GM13976 (cell line): ENCODE data around the gene CELF6.
A peak's percentile ranks its signal among the peaks of the same experiment; 100 is the strongest.

ENCODE experiments used
- DNase-seq: peaks from one replicate; pipeline ENCODE4 v3.0.0; 2012; ENCODE audit warnings: low spot score
- in situ Hi-C: fragments of 300-500 bp; cut with MboI; formaldehyde crosslinking; loops from one replicate; pipeline ENCODE4 v1.12.0; 2022; ENCODE audit warnings: low sequenced_read_pairs, mixed read lengths, inconsistent platforms; ENCODE audit not compliant: unreplicated experiment
- TF ChIP-seq, protein P1 (sequence below): IDR thresholded peaks from 2 replicates; pipeline ENCODE4 v1.5.1; 2012; ENCODE audit warnings: borderline replicate concordance, mild to moderate bottlenecking; ENCODE audit not compliant: insufficient read depth; ENCODE audit errors: extremely low read depth, missing control alignments, control extremely low read depth

Gene CELF6

DNA sequence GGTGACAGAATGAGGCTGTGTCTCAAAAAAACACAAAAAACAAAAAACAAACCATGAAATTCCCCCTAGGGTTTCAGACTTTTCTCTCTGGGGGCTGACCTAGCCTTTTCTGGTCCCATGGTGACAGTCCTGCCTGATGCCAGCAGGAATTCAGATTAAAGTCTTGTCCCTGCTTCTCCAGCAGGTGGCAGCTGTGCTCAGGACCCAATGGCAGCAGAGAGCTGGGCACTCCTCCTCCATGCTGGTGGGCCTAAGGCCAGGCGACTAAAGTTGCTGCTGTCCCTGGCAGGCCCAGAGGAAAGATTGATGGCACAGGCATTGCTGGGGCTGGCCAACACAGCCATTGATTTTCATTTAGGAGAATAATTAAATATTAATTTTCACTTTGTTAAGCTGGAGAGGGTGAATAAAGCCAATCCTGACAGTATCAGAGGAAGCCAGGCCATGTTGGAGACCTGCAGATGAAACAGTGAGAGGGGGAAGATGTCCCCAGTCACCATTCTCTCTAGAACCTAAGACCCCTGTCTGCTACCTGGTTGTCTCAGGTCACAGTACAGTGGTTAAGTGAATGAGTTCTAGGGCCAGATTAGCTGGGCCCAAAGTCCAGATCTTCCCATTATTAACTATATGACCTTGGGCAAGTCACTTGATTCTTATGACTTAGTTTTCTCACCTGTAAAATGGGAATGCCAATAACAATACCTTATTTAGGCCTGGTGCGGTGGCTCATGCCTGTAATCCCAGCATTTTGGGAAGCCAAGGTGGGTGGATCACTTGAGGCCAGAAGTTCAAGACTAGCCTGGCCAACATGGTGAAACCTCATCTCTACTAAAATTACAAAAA is 7.1 kb downstream of the CELF6 start:
- peak; percentile 82 for DNase-seq
- in situ Hi-C loops = no loop called here
- TF ChIP-seq, protein P1, sequence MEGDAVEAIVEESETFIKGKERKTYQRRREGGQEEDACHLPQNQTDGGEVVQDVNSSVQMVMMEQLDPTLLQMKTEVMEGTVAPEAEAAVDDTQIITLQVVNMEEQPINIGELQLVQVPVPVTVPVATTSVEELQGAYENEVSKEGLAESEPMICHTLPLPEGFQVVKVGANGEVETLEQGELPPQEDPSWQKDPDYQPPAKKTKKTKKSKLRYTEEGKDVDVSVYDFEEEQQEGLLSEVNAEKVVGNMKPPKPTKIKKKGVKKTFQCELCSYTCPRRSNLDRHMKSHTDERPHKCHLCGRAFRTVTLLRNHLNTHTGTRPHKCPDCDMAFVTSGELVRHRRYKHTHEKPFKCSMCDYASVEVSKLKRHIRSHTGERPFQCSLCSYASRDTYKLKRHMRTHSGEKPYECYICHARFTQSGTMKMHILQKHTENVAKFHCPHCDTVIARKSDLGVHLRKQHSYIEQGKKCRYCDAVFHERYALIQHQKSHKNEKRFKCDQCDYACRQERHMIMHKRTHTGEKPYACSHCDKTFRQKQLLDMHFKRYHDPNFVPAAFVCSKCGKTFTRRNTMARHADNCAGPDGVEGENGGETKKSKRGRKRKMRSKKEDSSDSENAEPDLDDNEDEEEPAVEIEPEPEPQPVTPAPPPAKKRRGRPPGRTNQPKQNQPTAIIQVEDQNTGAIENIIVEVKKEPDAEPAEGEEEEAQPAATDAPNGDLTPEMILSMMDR = peak; percentile 86

GRCh38 chr15:72307026-72307425 is 12.9 kb downstream of the CELF6 start:
- in situ Hi-C loops = loop anchor here (10.0 kb wide), 1 partner anchor 368 kb away; no protein-coding TSS in a partner anchor
- DNase-seq = no peak

GRCh38 chr15:72306211-72306785 is 13.7 kb downstream of the CELF6 start:
- in situ Hi-C loops = loop anchor here (10.0 kb wide), 1 partner anchor 369 kb away; no protein-coding TSS in a partner anchor
- TF ChIP-seq, protein P1 = no peak
- DNase-seq = peak; percentile 34

More at GRCh38 chr15:72307026-72307425, 12.9 kb downstream of the CELF6 start:
- TF ChIP-seq, protein P1 = no peak

GRCh38 chr15:72304596-72304995 is 15.4 kb downstream of the CELF6 start:
- no peak for DNase-seq
- TF ChIP-seq, protein P1 = no peak
- in situ Hi-C loops = loop anchor here (10.0 kb wide), 1 partner anchor 370 kb away; no protein-coding TSS in a partner anchor

DNA sequence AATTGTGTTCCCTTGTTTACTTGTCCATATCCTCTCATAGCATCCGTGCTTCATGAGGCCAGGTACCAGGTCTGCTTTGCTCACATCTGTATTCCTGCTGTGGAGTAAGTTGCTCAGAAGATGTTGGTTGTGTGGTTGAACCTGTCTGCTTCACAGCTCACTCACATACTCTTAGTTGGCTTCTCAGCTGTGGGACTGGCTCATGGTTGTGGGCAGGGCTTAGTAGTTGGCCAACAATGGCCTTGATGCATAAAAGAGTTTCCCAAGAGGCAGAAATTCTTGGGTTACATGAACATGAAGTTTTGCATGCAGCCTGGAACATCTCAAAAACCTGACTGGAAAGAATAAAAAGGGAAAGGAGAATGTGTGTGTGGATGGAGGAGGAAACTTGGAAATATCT is 17.0 kb downstream of the CELF6 start:
- in situ Hi-C loops = loop anchor here (10.0 kb wide), 1 partner anchor 372 kb away; no protein-coding TSS in a partner anchor
- TF ChIP-seq, protein P1 = no peak
- DNase-seq = no peak

GRCh38 chr15:72289597-72290325 is 30.2 kb downstream of the CELF6 start:
- TF ChIP-seq, protein P1 = no peak
- in situ Hi-C loops = no loop called here
- no peak for DNase-seq
